Measurements from ENCODE around the gene ALKBH2.

ALKBH2 gene

DNA sequence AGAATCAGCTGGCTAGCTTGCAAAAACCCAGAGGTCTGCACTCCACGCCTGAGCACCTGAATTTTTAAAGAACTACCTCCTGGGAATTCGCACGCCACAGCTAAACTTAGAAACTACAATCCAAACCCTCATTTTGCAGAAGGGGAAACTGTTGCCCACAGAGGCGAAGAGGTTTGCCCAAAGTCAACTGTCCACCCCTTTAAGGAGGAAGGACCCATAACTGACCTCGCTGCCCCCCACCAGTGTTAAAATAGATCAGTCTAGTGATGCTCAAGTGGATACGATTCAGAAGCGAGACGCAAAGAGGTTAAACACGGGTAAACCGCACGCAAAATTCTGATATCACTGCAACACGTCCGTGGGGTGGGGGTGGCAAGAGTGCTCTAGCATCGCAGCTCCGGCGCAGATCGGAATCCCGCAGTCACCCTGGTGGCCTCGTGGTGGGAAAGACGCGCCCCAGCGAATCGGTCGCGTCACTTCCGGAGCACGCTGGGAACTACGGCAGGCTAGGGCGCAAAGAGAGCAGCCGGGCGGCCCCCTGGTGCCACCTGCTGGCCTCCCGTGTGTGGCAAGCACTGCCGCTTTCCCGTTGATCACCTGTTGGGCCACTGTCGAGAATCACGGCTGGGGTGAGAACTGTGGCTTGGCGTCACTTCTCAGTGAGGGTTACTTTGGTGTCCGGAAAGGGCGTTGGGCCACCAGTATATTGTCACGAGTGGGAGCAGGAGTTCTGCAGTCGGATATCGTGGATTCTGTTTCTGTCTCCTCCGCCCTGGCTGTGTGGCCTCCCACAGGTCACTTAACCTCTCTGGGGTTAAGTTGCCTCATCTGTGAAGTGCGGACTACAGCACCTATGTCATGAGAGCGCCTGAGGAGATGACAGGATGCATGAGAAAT is at the start of gene ALKBH2:
Gene ALKBH2 (minus strand): TSS at position 451 of the 897 bp plus-strand sequence. CDS start 686 bp downstream, outside the sequence.
- peak; percentile 64 for DNase-seq

GRCh38 chr12:109140560-109140959 is 47.3 kb upstream of the ALKBH2 start:
- no peak for DNase-seq

GRCh38 chr12:109139791-109140190 is 46.5 kb upstream of the ALKBH2 start:
- DNase-seq, result no peak

DNA sequence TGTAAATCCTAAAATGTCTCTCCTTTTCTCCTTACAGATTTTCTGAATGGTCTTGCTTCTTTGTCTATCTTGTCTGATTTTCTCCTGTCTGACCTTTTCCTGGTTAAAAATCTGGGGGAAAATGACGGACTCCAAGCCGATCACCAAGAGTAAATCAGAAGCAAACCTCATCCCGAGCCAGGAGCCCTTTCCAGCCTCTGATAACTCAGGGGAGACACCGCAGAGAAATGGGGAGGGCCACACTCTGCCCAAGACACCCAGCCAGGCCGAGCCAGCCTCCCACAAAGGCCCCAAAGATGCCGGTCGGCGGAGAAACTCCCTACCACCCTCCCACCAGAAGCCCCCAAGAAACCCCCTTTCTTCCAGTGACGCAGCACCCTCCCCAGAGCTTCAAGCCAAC is 46.1 kb upstream of the ALKBH2 start:
- DNase-seq, result no peak

DNA sequence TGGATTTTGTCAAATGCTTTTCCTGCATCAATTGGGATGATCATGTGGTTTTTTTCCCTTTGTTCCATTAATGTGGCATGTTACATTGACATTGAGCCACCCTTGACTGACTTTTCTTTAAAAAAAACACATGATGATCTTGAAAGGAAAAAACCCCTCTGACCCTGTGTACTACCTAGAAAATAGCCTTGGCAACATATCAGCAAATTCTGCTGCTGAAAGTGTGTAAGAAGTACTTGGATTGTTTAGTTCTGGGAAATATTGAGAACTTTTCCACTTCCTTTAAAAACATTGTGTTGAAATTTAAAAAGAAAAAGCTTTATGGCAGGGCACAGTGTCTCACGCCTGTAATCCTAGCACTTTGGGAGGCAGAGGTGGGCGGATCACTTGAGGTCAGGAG is 43.8 kb upstream of the ALKBH2 start:
- DNase-seq, result no peak

DNA sequence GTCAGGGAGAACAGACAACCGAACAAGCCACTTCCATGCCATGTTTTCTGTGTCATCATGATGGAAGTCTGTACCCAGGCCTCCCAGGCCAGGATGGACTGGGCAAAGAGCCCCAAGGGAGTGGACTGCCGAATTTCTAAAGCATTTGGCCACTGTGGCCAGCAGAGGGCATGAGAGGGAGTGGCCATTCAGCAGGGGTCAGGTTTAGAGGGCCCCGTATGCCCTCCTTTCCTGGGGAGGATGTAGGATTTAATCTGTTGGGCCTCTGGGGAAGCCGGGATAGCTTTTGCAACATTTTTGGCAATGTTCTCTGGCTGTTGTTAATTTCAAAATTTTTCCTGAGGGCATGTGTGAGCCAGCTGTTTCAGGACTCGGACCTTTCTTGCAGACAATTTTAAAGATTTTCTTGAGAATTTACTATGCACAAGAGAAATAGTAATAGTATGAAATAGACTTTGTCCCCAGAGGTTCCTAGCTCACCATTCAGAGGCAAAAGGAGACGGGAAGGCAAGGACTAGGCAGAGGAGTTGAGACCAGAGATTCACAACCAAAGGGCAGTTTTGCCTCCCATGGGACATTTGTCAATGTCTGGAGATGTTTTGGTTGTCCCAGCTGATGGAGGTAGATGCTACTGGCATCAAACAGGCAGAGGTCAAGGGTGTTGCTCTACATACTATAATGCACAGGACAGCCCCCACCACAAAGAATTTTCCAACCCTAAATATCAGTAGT is 41.1 kb upstream of the ALKBH2 start:
- no peak for DNase-seq

- no peak for DNase-seq
Measured at GRCh38 chr12:109131154-109132050, 38.1 kb upstream of the ALKBH2 start.

- no peak for DNase-seq
Measured at GRCh38 chr12:109130297-109131153, 37.3 kb upstream of the ALKBH2 start.

GRCh38 chr12:109127533-109128242 is 34.4 kb upstream of the ALKBH2 start:
- no peak for DNase-seq

DNA sequence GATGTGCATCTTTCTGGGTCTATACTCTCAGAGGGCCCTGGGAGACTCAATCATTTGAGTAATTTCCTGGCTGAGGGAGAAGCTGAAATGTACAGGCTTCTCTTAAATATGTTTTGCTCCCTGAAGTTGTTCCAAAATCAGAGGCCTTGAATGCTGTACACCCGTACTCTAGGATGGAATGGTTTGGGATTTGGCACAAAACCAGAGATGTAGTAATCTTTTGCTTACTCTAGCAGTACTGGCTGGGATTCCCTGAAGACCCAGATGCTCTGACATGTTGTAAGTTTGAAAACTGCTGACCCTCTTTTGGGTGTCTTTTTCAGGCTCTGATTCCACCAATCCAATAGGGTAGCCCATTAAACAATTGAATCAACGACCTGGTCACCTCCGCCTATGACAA is 33.5 kb upstream of the ALKBH2 start:
- no peak for DNase-seq

DNA sequence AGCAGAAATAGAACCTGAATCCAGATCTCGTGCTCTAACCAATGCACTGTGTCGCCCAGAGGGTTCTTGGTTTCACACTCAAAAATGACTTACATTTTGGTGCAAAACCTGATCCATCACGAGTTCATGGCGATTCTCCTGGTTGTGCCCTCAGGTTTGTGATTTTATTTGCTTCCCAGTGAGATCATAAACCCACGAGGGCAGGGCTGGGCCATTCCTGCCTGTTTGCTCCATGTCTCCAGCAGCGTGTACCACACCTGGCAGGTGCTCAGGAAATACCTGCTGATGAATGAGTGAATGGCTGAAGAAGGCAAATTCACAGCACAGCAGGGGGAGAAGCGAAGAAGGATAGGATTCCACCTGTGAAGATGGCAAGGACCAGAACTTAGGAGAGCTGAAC is 32.5 kb upstream of the ALKBH2 start:
- no peak for DNase-seq

GRCh38 chr12:109124878-109125648 is 31.8 kb upstream of the ALKBH2 start:
- no peak for DNase-seq

DNA sequence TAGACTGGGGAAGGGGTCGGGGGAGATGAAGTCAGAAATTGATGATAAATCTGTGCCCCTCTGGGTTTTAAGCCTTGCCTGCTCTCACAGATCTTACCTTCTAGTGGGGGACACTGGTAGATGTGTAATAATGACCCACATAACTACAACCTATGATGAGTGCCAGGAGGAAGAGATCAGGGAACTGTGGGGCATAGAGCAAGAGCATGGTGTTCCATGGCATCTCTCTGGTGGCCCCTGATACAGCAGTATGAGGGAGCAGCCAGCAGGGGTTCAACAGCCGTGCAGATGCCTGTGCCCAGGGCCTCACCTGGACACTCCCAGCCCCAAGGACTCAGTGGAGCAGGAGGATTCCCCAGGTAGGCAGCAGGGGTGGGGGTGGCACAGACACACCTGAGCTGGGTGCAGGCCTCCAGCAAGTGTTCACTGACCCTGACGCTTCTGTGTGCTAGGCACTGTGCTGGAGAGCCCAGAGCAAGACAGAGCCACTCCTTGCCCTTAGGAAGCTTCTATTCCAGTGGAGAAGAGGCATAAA is 28.1 kb upstream of the ALKBH2 start:
- DNase-seq, result no peak

DNA sequence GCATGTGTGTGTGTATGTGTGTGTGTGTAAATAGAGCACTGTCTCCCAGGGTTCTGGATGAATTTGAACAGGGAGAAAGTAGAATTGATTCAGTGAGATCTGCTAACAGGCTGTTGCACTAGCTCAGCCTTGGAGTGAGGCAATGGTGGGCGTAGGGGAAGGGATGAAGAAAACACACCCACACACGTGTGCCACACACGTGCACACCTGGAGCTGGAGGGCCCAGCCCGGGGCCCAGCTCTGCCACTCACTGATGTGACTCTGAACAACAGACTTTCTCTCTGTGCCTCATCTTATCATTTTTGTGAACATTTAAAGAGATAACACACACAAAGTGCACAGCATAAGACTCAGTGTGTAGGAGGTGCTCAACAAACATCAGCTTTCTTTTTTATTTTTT is 27.3 kb upstream of the ALKBH2 start:
- no peak for DNase-seq

- DNase-seq, result no peak
Measured at GRCh38 chr12:109120095-109120494, 26.8 kb upstream of the ALKBH2 start.

DNA sequence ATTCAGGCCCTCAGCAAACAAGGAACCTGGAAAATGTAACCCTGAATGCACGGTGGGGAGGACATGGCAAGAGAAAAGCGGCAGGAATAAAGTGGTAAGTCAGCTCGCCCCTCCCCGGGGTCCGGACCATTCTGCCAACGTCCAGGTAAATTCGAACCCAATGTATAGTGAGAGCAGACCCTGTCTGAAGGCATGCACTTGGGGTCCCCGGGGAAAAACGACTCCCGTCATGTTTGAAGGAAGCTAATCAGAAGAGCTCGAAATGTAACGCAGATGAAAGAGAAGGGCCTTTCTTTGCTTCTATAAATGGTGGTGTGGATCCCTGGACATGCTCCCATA is 23.3 kb upstream of the ALKBH2 start:
- DNase-seq, result no peak

DNA sequence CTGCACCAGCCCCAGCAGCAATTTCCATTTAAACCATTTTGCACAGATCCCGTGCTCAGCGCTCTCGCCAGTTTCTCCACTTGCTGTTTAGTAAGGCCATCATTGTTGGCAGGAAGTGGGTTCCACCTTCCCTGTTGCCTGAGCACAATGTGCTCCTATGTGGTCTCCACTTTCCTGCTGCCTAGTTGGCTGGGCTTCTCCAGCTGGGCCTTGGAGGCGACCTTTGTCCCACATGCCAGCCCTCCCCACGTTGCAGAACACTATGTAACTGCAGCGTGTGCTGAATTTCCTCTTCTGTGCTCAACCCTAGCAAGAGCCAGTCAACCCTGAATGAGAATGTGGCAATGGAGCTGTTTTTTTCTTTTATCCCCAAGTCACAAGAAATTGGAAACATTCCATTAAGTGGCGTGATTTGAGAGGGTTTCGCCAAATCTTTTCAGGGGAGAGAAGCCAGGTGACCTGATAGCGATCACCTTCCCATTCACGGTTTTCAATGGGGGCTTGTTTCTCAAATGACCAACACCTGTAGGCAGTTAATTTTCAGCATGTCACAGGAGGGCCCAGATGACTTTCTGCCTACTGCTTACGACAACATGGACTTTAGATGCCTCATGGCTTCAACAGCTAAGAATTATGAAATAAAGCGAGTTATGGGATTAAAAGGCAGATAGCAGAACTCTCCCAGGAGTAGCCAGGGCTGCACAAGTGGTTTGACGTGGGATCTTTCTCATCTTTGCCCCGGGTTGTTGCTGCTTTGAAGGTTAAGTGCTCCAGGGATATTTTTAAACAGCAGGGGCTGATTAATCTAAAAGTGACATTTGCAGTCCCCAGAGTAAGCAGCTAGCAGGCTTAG is 22.7 kb upstream of the ALKBH2 start, which contains the start of gene ACACB:
Gene ACACB (plus strand): TSS at position 830 of the 853 bp plus-strand sequence. CDS start 22,819 bp downstream, outside the sequence.
- DNase-seq, result no peak

GRCh38 chr12:109115404-109115757 is 22.1 kb upstream of the ALKBH2 start:
- DNase-seq, result no peak

GRCh38 chr12:109114644-109115043 is 21.4 kb upstream of the ALKBH2 start:
- DNase-seq, result no peak
